H9 (cell line): Measurements from ENCODE around the gene PTPRK. TPM values are rescaled to one million over a fixed set of nuclear protein-coding genes. Genes with fewer than 3 reads are reported as not detected.

ENCODE experiments used
- DNase-seq: peaks from one replicate; pipeline ENCODE4 v3.0.0-alpha.2; 2017
- H2AFZ ChIP-seq: one replicate; pipeline ENCODE4 v1.6.1; 2013; ENCODE audit warnings: mild to moderate bottlenecking, low read length, control low read depth, moderate library complexity
- H2AK5ac ChIP-seq: 2 replicates; pipeline ENCODE4 v1.6.1; 2013; ENCODE audit warnings: low read length, control low read depth, mixed read lengths; ENCODE audit not compliant: insufficient read length
- H2BK120ac ChIP-seq: one replicate; pipeline ENCODE4 v1.6.1; 2013; ENCODE audit warnings: low read depth, mild to moderate bottlenecking, low read length, control low read depth, inconsistent platforms; ENCODE audit not compliant: poor library complexity, severe bottlenecking
- H2BK12ac ChIP-seq: 2 replicates; pipeline ENCODE4 v1.6.1; 2013; ENCODE audit warnings: low read length, control low read depth, mixed read lengths, low read depth; ENCODE audit not compliant: insufficient read length
- H2BK15ac ChIP-seq: 2 replicates; pipeline ENCODE4 v1.6.1; 2013; ENCODE audit warnings: low read depth, low read length, control low read depth
- H2BK20ac ChIP-seq: one replicate; pipeline ENCODE4 v1.6.1; 2013; ENCODE audit warnings: low read depth, mild to moderate bottlenecking, low read length, control low read depth, inconsistent platforms; ENCODE audit not compliant: poor library complexity, severe bottlenecking
- H2BK5ac ChIP-seq: 2 replicates; pipeline ENCODE4 v1.6.1; 2013; ENCODE audit warnings: low read length, control low read depth, mixed read lengths; ENCODE audit not compliant: insufficient read length
- H3K14ac ChIP-seq: 2 replicates; pipeline ENCODE4 v1.6.1; 2013; ENCODE audit warnings: low read length, control low read depth; ENCODE audit not compliant: insufficient read depth
- H3K18ac ChIP-seq: 2 replicates; pipeline ENCODE4 v1.6.1; 2013; ENCODE audit warnings: low read depth, mild to moderate bottlenecking, mixed read lengths, low read length, control low read depth; ENCODE audit not compliant: insufficient read length
- H3K23ac ChIP-seq: 2 replicates; pipeline ENCODE4 v1.6.1; 2013; ENCODE audit warnings: low read length, control low read depth, mixed read lengths, low read depth; ENCODE audit not compliant: insufficient read length
- H3K23me2 ChIP-seq: 2 replicates; pipeline ENCODE4 v1.6.1; 2013; ENCODE audit warnings: low read depth, mild to moderate bottlenecking, mixed read lengths, low read length, control low read depth; ENCODE audit not compliant: insufficient read length, poor library complexity, severe bottlenecking
- H3K27ac ChIP-seq: 2 replicates; pipeline ENCODE4 v1.5.1; 2013; ENCODE audit warnings: low read length, control low read depth, mixed read lengths, low read depth; ENCODE audit not compliant: insufficient read length
- H3K27me3 ChIP-seq: 2 replicates; pipeline ENCODE4 v1.6.1; 2013; ENCODE audit warnings: low read length, control low read depth, inconsistent platforms; ENCODE audit not compliant: insufficient read depth
- H3K4ac ChIP-seq: 2 replicates; pipeline ENCODE4 v1.6.1; 2013; ENCODE audit warnings: low read depth, mild to moderate bottlenecking, control low read depth, inconsistent platforms, low read length, moderate library complexity
- H3K4me1 ChIP-seq: 2 replicates; pipeline ENCODE4 v1.6.1; 2013; ENCODE audit warnings: low read length, control low read depth, inconsistent platforms; ENCODE audit not compliant: insufficient read depth
- H3K4me2 ChIP-seq: 2 replicates; pipeline ENCODE4 v1.6.1; 2013; ENCODE audit warnings: low read length, control low read depth, mixed read lengths; ENCODE audit not compliant: insufficient read length, insufficient read depth
- H3K56ac ChIP-seq: 2 replicates; pipeline ENCODE4 v1.6.1; 2013; ENCODE audit warnings: low read depth, mild to moderate bottlenecking, mixed read lengths, low read length, control low read depth; ENCODE audit not compliant: insufficient read length
- H3K79me1 ChIP-seq: 2 replicates; pipeline ENCODE4 v1.6.1; 2013; ENCODE audit warnings: low read depth, mild to moderate bottlenecking, moderate library complexity, low read length, control low read depth, inconsistent platforms; ENCODE audit not compliant: insufficient read depth, poor library complexity, severe bottlenecking
- H3K79me2 ChIP-seq: 2 replicates; pipeline ENCODE4 v1.6.1; 2013; ENCODE audit warnings: low read length, control low read depth, inconsistent platforms; ENCODE audit not compliant: insufficient read depth
- H3K9ac ChIP-seq: 2 replicates; pipeline ENCODE4 v1.6.1; 2013; ENCODE audit warnings: low read length, control low read depth, mixed read lengths; ENCODE audit not compliant: insufficient read length; ENCODE audit errors: extremely low read depth
- H3K9me3 ChIP-seq: one replicate; pipeline ENCODE4 v1.6.1; 2013; ENCODE audit warnings: low read depth, low read length, inconsistent platforms; ENCODE audit not compliant: control insufficient read depth
- H3T11ph ChIP-seq: one replicate; pipeline ENCODE4 v1.6.1; 2013; ENCODE audit warnings: mild to moderate bottlenecking, low read length, control low read depth, inconsistent platforms
- H4K20me1 ChIP-seq: one replicate; pipeline ENCODE4 v1.6.1; 2013; ENCODE audit not compliant: control insufficient read depth, insufficient read length, insufficient read depth
- H4K5ac ChIP-seq: 2 replicates; pipeline ENCODE4 v1.6.1; 2013; ENCODE audit warnings: low read depth, mild to moderate bottlenecking, mixed read lengths, low read length, control low read depth; ENCODE audit not compliant: insufficient read length
- H4K8ac ChIP-seq: replicated peaks from 2 replicates; pipeline ENCODE4 v1.6.1; 2013; ENCODE audit warnings: low read length, control low read depth, mixed read lengths, low read depth; ENCODE audit not compliant: insufficient read length
- H4K91ac ChIP-seq: 2 replicates; pipeline ENCODE4 v1.6.1; 2013; ENCODE audit warnings: low read depth, mild to moderate bottlenecking, moderate library complexity, mixed read lengths, low read length, control low read depth; ENCODE audit not compliant: insufficient read length
- H3K27ac Mint-ChIP-seq, 3 experiments: 2 replicates in 2 of 3; 3 replicates in 1 of 3; pipeline ENCODE4 v1.8.0; 2020 to 2021; ENCODE audit warnings: mixed read lengths in 3 of 3, mild to moderate bottlenecking in 1 of 3, moderate library complexity in 1 of 3
- H3K27me3 Mint-ChIP-seq: 2 replicates; pipeline ENCODE4 v1.8.0; 2021; ENCODE audit warnings: low read depth, mild to moderate bottlenecking, moderate library complexity, mixed read lengths
- H3K36me3 Mint-ChIP-seq, 3 experiments: 2 replicates in 2 of 3; 3 replicates in 1 of 3; pipeline ENCODE4 v1.8.0; 2020 to 2021; ENCODE audit warnings: low read depth in 3 of 3, mixed read lengths in 3 of 3; ENCODE audit not compliant: insufficient read depth in 1 of 3
- H3K4me1 Mint-ChIP-seq, 2 experiments: 2 replicates each; pipeline ENCODE4 v1.8.0; 2020; ENCODE audit warnings: mixed read lengths in 2 of 2
- H3K4me3 Mint-ChIP-seq, 2 experiments: 2 replicates in 1 of 2; 3 replicates in 1 of 2; pipeline ENCODE4 v1.8.0; 2020 to 2021; ENCODE audit warnings: mild to moderate bottlenecking in 2 of 2, mixed read lengths in 2 of 2, moderate library complexity in 1 of 2
- H3K9me3 Mint-ChIP-seq, 2 experiments: 2 replicates in 1 of 2; 3 replicates in 1 of 2; pipeline ENCODE4 v1.8.0; 2020; ENCODE audit warnings: mild to moderate bottlenecking in 2 of 2, mixed read lengths in 2 of 2, moderate library complexity in 1 of 2
- total RNA-seq: library from RNA; stranded (reverse); gene quantifications from 2 replicates; pipeline ENCODE4 v1.2.1, GENCODE V29; 2021
- TF ChIP-seq, protein P1 (sequence below): fragments of 200-600 bp; sonication (generic); conservative IDR thresholded peaks from 3 replicates; pipeline ENCODE4 v1.8.0; 2021; ENCODE audit warnings: antibody characterized with exemption, mild to moderate bottlenecking

Gene PTPRK
- total RNA-seq, 1 experiment from 2014 or later, result 47.9 TPM

DNA sequence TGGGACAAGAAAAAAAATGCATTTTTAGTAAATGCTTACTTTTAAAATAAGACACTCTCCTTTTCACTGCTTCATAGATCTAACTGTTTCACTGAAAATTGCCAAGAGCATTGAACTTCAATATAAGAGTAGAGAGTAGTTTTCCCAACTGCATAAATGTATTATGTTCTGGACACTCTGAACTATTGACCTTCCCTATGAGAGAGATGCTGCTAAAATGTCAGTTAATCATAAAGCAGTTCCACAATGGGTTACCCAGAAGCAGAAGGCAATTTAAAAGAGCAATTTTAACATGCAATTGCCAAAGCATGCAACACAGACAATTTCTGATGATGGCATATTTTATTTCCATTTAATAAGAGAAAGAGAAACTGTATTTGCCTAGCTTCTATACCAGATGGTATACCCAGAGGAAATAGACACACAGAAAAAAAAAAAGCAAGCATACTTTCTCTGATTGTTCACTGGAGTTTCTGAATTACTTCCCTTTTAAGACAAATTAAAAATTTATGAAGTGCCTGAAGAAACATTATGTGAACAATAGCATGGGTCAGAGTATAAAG, 340.4 kb downstream of the PTPRK start:
- Histone ChIP-seq H3K79me1 (no peaks in the 10 kb centered on the region), H3K27me3 (no peaks in the 10 kb centered on the region), H4K20me1 (no peaks in the 10 kb centered on the region), H3K14ac (no peak overlapping the region), H3K9me3 (no peaks in the 10 kb centered on the region), H3K9ac (no peak overlapping the region), H2BK15ac (no peak overlapping the region), H3K4me2 (no peak overlapping the region), H3T11ph (no peak overlapping the region), H4K5ac (no peak overlapping the region), H3K56ac (no peak overlapping the region), H3K23ac (no peak overlapping the region), H3K23me2 (no peaks in the 10 kb centered on the region), H2BK20ac (no peak overlapping the region), H3K4ac (no peak overlapping the region), H2BK5ac (no peak overlapping the region), H3K27ac (no peak overlapping the region), H2BK120ac (no peak overlapping the region), H3K18ac (no peak overlapping the region), H4K8ac (no peak overlapping the region), H2BK12ac (no peak overlapping the region), H3K79me2 (no peaks in the 10 kb centered on the region), H2AFZ (no peak overlapping the region), H4K91ac (no peak overlapping the region), H2AK5ac (no peak overlapping the region), H3K4me1 (no peaks in the 10 kb centered on the region)
- H3K4me3 Mint-ChIP-seq, result no peak overlapping the region
- H3K27me3 Mint-ChIP-seq, result no peaks in the 10 kb centered on the region
- TF ChIP-seq, protein P1, sequence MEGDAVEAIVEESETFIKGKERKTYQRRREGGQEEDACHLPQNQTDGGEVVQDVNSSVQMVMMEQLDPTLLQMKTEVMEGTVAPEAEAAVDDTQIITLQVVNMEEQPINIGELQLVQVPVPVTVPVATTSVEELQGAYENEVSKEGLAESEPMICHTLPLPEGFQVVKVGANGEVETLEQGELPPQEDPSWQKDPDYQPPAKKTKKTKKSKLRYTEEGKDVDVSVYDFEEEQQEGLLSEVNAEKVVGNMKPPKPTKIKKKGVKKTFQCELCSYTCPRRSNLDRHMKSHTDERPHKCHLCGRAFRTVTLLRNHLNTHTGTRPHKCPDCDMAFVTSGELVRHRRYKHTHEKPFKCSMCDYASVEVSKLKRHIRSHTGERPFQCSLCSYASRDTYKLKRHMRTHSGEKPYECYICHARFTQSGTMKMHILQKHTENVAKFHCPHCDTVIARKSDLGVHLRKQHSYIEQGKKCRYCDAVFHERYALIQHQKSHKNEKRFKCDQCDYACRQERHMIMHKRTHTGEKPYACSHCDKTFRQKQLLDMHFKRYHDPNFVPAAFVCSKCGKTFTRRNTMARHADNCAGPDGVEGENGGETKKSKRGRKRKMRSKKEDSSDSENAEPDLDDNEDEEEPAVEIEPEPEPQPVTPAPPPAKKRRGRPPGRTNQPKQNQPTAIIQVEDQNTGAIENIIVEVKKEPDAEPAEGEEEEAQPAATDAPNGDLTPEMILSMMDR, result no peak
- peaks cover 0 to 7% (median 0%) of the 10 kb centered on the region in 3 experiments; a peak in 3 of 7 replicates for H3K36me3 Mint-ChIP-seq
- H3K4me1 Mint-ChIP-seq, result no peaks in the 10 kb centered on the region; a peak in 1 of 4 replicates
- no peak overlapping the region for H3K27ac Mint-ChIP-seq
- no peak for DNase-seq
- no peaks in the 10 kb centered on the region for H3K9me3 Mint-ChIP-seq
